Measurements from ENCODE around the gene VEGFC. TPM values are rescaled to one million over a fixed set of nuclear protein-coding genes. Genes with fewer than 3 reads are reported as not detected.

VEGFC gene
- total and polyA plus RNA-seq, 3 donors from 2014 or later, result 2.8 to 4.3 (median 4.0) TPM

- intact Hi-C loops (cut with DNase I; ENCODE audit: low total_unique reads), result no loop called here
- Histone ChIP-seq H3K9me3 (no peaks in the 10 kb centered on the region), H3K4me3 (no peak overlapping the region), H3K4me1 (no peaks in the 10 kb centered on the region), H3K27ac (no peak overlapping the region), H3K27me3 (no peaks in the 10 kb centered on the region), H3K36me3 (ENCODE audit: low read depth, missing control alignments) (no peaks in the 10 kb centered on the region)
- no peak for DNase-seq
- no peak for TF ChIP-seq POLR2A (IDR thresholded peaks at IDR 0.05)
- no peak for TF ChIP-seq CTCF (IDR thresholded peaks at IDR 0.05)
Observed at GRCh38 chr4:176745902-176746301, 46.8 kb downstream of the VEGFC start.

DNA sequence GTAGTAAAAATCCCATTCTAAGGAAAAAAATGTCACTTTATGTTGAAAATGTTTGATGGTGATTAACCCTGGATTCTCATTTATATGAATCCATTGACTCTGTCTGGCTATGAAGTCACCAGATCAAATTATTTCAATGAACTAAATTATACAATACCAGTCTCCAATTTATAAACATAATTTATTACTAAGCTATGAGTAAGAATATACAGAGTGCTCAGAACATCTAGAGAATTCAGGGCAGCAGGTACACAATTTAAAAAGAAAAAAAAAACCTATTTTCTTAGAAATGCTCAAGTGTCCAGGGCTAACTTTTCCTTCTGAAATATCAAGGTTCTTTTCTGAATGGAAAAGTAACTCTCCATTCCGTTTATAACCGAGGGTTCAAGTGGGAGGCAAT is 48.6 kb downstream of the VEGFC start:
- H3K9me3 ChIP-seq, result no peaks in the 10 kb centered on the region
- TF ChIP-seq POLR2A (IDR thresholded peaks at IDR 0.05), result no peak
- no peak for TF ChIP-seq CTCF (IDR thresholded peaks at IDR 0.05)
- H3K4me3 ChIP-seq, result no peak overlapping the region
- H3K4me1 ChIP-seq, result no peaks in the 10 kb centered on the region
- WGBS, 2 donors, result 90 to 92% methylated on average over 2 of the region's 2 CpGs
- H3K27ac ChIP-seq, result no peak overlapping the region
- no peak for DNase-seq
- no peaks in the 10 kb centered on the region for H3K27me3 ChIP-seq
- H3K36me3 ChIP-seq (ENCODE audit: low read depth, missing control alignments), result no peaks in the 10 kb centered on the region
- intact Hi-C loops (cut with DNase I; ENCODE audit: low total_unique reads), result no loop called here

DNA sequence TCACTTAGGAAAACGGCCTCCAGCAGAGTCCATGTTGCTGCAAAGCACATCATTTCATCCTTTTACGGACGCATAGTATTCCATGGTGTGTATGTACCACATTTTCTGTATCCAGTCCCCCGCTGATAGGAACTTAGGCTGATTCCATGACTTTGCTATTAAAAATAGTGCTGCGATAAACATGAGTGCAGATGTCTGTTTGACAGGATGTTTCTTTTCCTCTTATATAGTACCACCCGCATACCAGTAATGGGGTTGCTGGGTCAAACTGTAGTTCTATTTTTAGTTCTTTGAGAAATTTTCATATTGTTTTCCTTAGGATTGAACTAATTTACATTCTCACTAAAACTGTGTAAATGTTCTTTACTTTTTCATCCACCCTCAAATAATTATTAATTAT is 50.5 kb downstream of the VEGFC start:
- intact Hi-C loops (cut with DNase I; ENCODE audit: low total_unique reads), result no loop called here
- Histone ChIP-seq H3K9me3 (no peaks in the 10 kb centered on the region), H3K4me1 (no peaks in the 10 kb centered on the region), H3K27me3 (no peaks in the 10 kb centered on the region), H3K36me3 (ENCODE audit: low read depth, missing control alignments) (no peaks in the 10 kb centered on the region), H3K4me3 (no peak overlapping the region), H3K27ac (no peak overlapping the region)
- no peak for TF ChIP-seq CTCF (IDR thresholded peaks at IDR 0.05)
- no peak for TF ChIP-seq POLR2A (IDR thresholded peaks at IDR 0.05)
- 91% methylated on average over 6 of the region's 6 CpGs for WGBS, 2 donors
- DNase-seq, result no peak

DNA sequence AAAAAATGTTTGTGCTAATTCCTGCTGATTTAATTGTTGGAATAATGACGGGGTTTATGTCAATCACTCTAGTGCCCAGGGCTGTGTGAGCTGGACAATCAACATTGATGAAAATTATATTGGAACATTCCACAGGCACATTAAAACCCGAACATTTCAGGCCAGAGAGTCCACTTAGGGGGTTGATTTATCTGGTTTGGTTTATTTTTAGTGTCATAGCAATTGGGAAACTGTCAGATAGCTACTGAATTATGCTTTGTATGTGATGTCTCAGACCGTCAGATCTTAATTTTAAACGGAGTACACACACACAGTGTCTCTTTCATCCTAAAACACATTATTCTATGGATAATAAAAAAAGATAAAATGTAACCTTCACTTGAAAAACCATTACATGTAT is 51.5 kb downstream of the VEGFC start:
- no peaks in the 10 kb centered on the region for H3K9me3 ChIP-seq
- TF ChIP-seq POLR2A (IDR thresholded peaks at IDR 0.05) (no peak), CTCF (IDR thresholded peaks at IDR 0.05) (no peak)
- no peak for DNase-seq
- no peaks in the 10 kb centered on the region for H3K36me3 ChIP-seq (ENCODE audit: low read depth, missing control alignments)
- H3K27me3 ChIP-seq, result no peaks in the 10 kb centered on the region
- intact Hi-C loops (cut with DNase I; ENCODE audit: low total_unique reads), result no loop called here
- H3K4me3 ChIP-seq, result no peak overlapping the region
- no peaks in the 10 kb centered on the region for H3K4me1 ChIP-seq
- WGBS, 2 donors, result 49 to 68% methylated on average over 4 of the region's 4 CpGs
- H3K27ac ChIP-seq, result no peak overlapping the region

GRCh38 chr4:176735300-176735699 is 57.4 kb downstream of the VEGFC start:
- intact Hi-C loops (cut with DNase I; ENCODE audit: low total_unique reads), result no loop called here
- DNase-seq, result no peak
- H3K27me3 ChIP-seq, result no peaks in the 10 kb centered on the region
- H3K27ac ChIP-seq, result no peak overlapping the region
- no peaks in the 10 kb centered on the region for H3K36me3 ChIP-seq (ENCODE audit: low read depth, missing control alignments)
- TF ChIP-seq POLR2A (IDR thresholded peaks at IDR 0.05) (no peak), CTCF (IDR thresholded peaks at IDR 0.05) (no peak)
- no peaks in the 10 kb centered on the region for H3K9me3 ChIP-seq
- 84 to 89% methylated on average over 2 of the region's 2 CpGs for WGBS, 2 donors
- no peak overlapping the region for H3K4me3 ChIP-seq
- no peaks in the 10 kb centered on the region for H3K4me1 ChIP-seq

Data from testis (tissue), 3 donors.